Fibroblast of skin of right biceps (primary cell): Measurements from ENCODE around the gene DYNLT2B.
"Not testable (repeated sequence)": the region's sequence is repeated elsewhere in the genome, so short reads cannot be mapped to it uniquely, and the experiment has no call there.

Experiments
- DNase-seq: peaks from one replicate; pipeline ENCODE4 v3.0.0-alpha.2; 2013

Gene DYNLT2B

GRCh38 chr3:196317687-196318467 lies at the start of gene DYNLT2B:
DYNLT2B (minus strand) TSS chr3:196318240; CDS start chr3:196318152, 88 bp downstream.
- peak; percentile 89 for DNase-seq

GRCh38 chr3:196365736-196366135 lies 47.7 kb upstream of the DYNLT2B start:
- DNase-seq, result no peak

GRCh38 chr3:196360586-196360985 lies 42.5 kb upstream of the DYNLT2B start:
- DNase-seq, result no peak

GRCh38 chr3:196358540-196358939 lies 40.5 kb upstream of the DYNLT2B start:
- not testable (repeated sequence) for DNase-seq

DNA sequence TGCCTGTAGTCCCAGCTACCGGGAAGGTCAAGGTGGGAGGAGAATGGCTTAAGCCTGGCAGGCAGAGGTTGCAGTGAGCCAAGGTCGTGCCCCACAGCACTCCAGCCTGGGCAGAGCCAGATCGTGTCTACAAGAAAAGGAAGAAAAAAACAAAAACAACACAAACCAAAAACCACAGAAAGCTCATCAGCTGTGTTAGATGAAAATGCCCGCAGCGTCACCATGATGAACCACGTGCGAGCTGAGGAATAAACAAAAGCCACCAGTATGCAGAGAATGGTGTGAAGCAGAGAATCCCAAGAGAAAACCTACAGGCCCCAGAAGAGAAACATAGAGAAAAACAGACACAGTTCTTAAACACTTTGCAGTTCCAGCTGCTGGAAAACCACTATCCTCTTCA lies 39.9 kb upstream of the DYNLT2B start:
- DNase-seq, result no peak

DNA sequence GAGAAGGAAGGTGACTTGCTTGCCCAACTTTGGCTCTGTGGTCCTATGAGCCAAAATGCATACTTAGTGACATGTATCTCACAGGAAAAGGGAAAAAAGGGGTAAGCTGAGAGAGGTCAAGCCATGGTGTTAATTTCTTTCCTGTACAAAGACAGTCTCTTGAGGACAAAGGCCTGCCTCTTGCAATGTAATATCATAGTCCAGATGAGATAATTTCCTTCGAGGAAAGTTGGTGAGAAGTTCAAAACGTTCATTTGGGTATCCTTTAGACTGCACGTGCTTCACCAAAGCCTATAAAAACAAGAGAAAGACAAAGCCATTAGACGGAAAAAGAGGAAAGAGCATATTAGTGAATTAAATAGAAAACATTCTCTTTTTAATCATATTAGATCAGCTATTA lies 38.5 kb upstream of the DYNLT2B start:
- no peak for DNase-seq

GRCh38 chr3:196355668-196356067 lies 37.6 kb upstream of the DYNLT2B start:
- no peak for DNase-seq

- DNase-seq, result no peak
These were observed 36.1 kb upstream of the DYNLT2B start for GRCh38 chr3:196354132-196354531.

- DNase-seq, result no peak
These were observed 33.5 kb upstream of the DYNLT2B start for GRCh38 chr3:196351541-196351940.

DNA sequence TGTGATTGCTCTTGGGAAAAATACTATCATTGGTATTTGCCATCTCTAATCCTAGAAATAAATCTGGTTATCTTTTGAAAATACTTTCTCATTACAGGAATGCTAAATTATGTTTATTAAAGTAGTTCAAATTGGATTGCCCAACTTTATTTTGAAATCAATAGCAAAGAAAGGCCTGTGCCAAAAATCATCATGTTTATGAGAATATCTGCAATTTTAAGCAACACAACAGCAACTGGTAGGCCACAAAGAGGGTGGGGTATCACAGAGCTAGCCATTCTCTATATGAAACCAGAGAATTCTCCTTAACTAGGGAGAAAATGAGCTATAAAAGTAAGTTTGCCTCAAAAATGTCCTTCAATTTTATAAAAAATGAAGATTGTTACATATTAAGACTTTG lies 32.0 kb upstream of the DYNLT2B start:
- no peak for DNase-seq

- DNase-seq, result no peak
These were observed 30.7 kb upstream of the DYNLT2B start for GRCh38 chr3:196348698-196349097.

GRCh38 chr3:196344663-196345062 lies 26.6 kb upstream of the DYNLT2B start:
- no peak for DNase-seq

GRCh38 chr3:196343917-196344316 lies 25.9 kb upstream of the DYNLT2B start:
- not testable (repeated sequence) for DNase-seq

DNA sequence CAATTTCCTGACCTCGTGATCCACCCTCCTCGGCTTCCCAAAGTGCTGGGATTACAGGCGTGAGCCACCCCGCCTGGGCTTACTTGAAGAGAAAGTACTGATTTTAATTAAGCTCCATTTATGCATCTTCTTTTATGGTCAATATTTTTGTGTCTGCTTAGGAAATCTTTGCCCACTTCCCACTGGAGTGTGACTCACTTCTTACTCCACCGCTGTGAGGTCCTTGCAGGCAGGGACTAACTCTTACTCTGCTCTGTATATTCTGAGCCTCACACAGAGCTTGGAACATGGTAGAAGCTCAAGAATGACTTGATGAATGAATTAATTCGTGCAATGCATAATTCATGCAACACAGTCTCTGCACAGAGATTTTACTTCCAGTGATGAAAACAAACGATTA lies 23.1 kb upstream of the DYNLT2B start:
- DNase-seq, result peak; percentile 53

DNA sequence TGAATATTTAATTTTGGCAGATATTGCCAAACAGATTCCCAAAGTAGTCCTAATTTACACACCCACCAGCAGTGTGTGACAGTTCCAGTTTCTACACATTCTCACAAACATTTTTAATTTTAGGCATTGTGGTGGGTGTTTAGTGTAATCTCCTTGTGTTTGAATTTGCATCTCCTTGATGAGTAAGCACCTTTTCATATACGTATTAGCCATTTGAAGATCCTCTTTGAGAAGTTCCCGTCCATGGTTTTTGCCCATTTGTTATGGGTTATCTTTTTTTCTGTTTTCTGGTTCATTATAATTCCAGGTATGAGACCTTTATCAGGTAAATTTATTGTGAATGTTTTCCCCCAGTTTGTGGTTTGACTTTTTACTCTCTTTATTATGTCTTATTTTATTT lies 22.4 kb upstream of the DYNLT2B start:
- DNase-seq, result no peak

DNA sequence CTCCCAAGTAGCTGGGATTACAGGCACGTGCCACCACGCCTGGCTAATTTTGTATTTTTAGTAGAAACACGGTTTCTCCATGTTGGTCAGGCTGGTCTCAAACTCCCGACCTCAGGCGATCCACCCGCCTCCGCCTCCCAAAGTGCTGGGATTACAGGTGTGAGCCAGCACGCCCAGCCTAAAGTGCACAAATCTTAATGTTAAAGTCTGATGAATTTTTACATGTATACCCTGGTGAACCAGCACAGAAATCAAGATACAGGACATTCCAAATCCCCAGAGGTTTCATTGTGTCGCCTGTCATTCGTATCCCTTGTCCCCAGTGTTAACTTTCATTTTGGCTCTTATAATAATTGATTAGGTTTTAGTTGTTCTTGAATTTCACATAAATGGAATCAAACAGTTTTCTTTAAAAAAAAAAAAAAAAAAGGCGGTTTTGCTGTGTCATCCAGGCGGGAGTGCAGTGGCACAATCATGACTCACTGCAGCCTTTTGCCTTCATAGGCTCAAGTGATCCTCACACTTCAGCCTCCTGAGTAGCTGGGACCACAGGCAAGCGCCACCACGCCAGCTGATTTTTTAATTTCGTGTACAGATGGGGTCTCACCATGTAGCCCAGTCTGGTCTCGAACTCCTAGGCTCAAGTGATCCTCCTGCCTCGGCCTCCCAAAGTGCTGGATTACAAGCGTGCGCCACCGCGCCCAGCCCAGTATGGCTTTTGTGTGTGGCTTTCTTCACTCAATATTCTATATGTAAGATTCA lies 21.6 kb upstream of the DYNLT2B start:
- peak; percentile 62 for DNase-seq

GRCh38 chr3:196339044-196339443 lies 21.0 kb upstream of the DYNLT2B start:
- no peak for DNase-seq

DNA sequence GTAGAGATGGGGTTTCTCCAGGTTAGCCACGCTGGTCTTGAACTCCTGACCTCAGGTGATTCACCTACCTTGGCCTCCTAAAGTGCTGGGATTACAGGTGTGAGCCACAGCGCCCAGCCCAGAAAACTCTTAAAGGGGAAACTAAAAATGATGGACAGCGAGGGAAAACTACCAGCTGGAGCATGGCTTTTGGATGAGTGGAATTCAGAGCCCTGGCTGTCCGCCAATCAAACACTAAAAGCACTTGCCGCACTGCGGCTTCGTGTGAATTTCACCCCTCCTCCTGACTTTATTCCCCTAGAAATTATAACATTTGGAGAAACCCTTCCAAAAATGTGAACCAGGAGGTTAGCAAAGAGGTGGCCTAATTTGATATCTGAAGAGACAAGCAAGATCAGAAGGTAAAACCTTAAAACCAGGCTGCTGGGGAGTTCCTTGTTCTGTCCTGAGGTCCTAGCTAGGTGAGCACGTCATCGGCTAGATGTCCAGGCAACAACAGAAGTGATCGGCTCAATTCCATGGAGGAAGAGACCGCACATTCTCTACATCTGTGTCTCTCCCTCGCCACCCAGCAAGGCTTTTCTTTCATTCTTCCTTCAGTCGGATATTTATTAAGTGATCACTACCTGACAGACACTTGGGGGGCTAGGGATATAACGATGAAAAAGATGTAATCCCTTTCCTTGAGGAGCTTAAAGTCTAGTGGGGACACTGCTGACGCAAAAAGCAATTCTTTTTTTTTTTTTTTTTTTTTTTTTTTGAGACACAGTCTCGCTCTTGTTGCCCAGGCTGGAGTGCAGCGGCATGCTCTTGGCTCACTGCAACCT lies 18.5 kb upstream of the DYNLT2B start:
- no peak for DNase-seq

GRCh38 chr3:196335503-196335948 lies 17.5 kb upstream of the DYNLT2B start:
- no peak for DNase-seq

- DNase-seq, result no peak
These were observed 16.9 kb upstream of the DYNLT2B start for GRCh38 chr3:196334982-196335381.

GRCh38 chr3:196332168-196332567 lies 14.1 kb upstream of the DYNLT2B start:
- no peak for DNase-seq

GRCh38 chr3:196327405-196327804 lies 9.4 kb upstream of the DYNLT2B start:
- DNase-seq, result peak; percentile 12

- DNase-seq, result no peak
These were observed 8.9 kb upstream of the DYNLT2B start for GRCh38 chr3:196326936-196327335.
